MM.1S (cell line): ENCODE measurements around the gene SEC23B.

Experiments used
- DNase-seq: peaks from one replicate; pipeline ENCODE4 v3.0.0-alpha.2; 2015
- H2AFZ ChIP-seq: fragments of 300-600 bp; sonication (generic); 2 replicates; pipeline ENCODE4 v1.6.0; 2016; ENCODE audit warnings: antibody characterized with exemption, low read length
- H3F3A ChIP-seq: fragments of 300-600 bp; sonication (generic); 2 replicates; pipeline ENCODE4 v1.6.1; 2016; ENCODE audit warnings: mild to moderate bottlenecking, antibody characterized with exemption, low read length, moderate library complexity, mixed read lengths; ENCODE audit not compliant: insufficient read depth
- H3K27ac ChIP-seq: fragments of 300-600 bp; sonication (generic); 2 replicates; pipeline ENCODE4 v1.5.1; 2016; ENCODE audit warnings: mild to moderate bottlenecking, low read length
- H3K27me3 ChIP-seq: fragments of 300-600 bp; sonication (generic); replicated peaks from 2 replicates; pipeline ENCODE4 v1.6.0; 2016; ENCODE audit warnings: low read length; ENCODE audit not compliant: insufficient read depth
- H3K36me3 ChIP-seq: fragments of 300-600 bp; sonication (generic); replicated peaks from 2 replicates; pipeline ENCODE4 v1.6.1; 2016; ENCODE audit warnings: mild to moderate bottlenecking, low read length, mixed read lengths; ENCODE audit not compliant: insufficient read depth
- H3K4me1 ChIP-seq: fragments of 300-600 bp; sonication (generic); 2 replicates; pipeline ENCODE4 v1.6.1; 2016; ENCODE audit warnings: low read length, mixed read lengths
- H3K4me2 ChIP-seq: fragments of 300-600 bp; sonication (generic); 2 replicates; pipeline ENCODE4 v1.6.0; 2016; ENCODE audit warnings: low read depth, low read length
- H3K4me3 ChIP-seq: fragments of 300-600 bp; sonication (generic); 2 replicates; pipeline ENCODE4 v1.5.1; 2016; ENCODE audit warnings: low read length, mixed read lengths
- H3K79me2 ChIP-seq: fragments of 300-600 bp; sonication (generic); 2 replicates; pipeline ENCODE4 v1.6.1; 2016; ENCODE audit warnings: mixed run types, low read length, mixed read lengths
- H3K9ac ChIP-seq: fragments of 300-600 bp; sonication (generic); 2 replicates; pipeline ENCODE4 v1.6.1; 2016; ENCODE audit warnings: low read length, mixed read lengths
- H3K9me2 ChIP-seq: fragments of 300-600 bp; sonication (generic); replicated peaks from 2 replicates; pipeline ENCODE4 v1.6.1; 2016; ENCODE audit warnings: mild to moderate bottlenecking, low read length, mixed read lengths; ENCODE audit not compliant: insufficient read depth
- H3K9me3 ChIP-seq: fragments of 300-600 bp; sonication (generic); replicated peaks from 2 replicates; pipeline ENCODE4 v1.6.1; 2016; ENCODE audit warnings: mild to moderate bottlenecking, low read length, mixed read lengths; ENCODE audit not compliant: insufficient read depth
- H4K20me1 ChIP-seq: fragments of 300-600 bp; sonication (generic); 2 replicates; pipeline ENCODE4 v1.6.1; 2016; ENCODE audit warnings: mild to moderate bottlenecking, low read length, moderate library complexity, mixed read lengths; ENCODE audit not compliant: insufficient read depth
- EZH2 ChIP-seq: fragments of 300-600 bp; sonication (generic); optimal IDR thresholded peaks from 2 replicates; pipeline ENCODE3; 2017; ENCODE audit warnings: low read depth, mild to moderate bottlenecking, antibody characterized with exemption, low read length, mixed read lengths
- EZH2phosphoT487 ChIP-seq: fragments of 300-600 bp; sonication (generic); IDR thresholded peaks from 2 replicates; pipeline ENCODE4 v1.6.1; 2018; ENCODE audit warnings: antibody characterized with exemption, low read length
- TF ChIP-seq, protein P1 (sequence below): fragments of 300-600 bp; sonication (generic); IDR thresholded peaks from 2 replicates; pipeline ENCODE4 v1.5.1; 2016; ENCODE audit warnings: antibody characterized with exemption, low read length, mixed read lengths

The SEC23B gene

DNA sequence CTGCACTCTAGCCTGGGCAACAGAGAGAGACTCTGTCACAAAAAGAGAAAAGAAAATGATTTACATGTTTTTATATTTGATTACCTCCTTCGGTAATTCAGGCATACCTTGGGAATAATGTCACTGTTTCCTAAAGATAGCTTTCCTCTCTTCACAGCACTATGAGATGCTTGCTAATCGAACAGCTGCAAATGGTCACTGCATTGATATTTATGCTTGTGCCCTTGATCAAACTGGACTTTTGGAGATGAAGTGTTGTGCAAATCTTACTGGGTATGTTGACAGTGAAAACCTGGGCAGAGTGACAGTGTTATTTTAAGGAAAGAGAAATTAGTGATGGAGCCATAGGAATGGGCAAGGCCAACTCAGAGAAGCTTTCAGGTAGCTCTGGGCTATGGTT, 19.6 kb downstream of the SEC23B start:
- no peaks in the 10 kb centered on the region for H4K20me1 ChIP-seq
- no peaks in the 10 kb centered on the region for H3K9me3 ChIP-seq
- DNase-seq: no peak
- no peak overlapping the region for H2AFZ ChIP-seq
- no peaks in the 10 kb centered on the region for H3K79me2 ChIP-seq
- no peak overlapping the region for H3K4me2 ChIP-seq
- no peak overlapping the region for H3K27ac ChIP-seq
- no peak overlapping the region for H3K4me3 ChIP-seq
- TF ChIP-seq EZH2 (no peak), EZH2phosphoT487 (no peak)
- TF ChIP-seq, protein P1, sequence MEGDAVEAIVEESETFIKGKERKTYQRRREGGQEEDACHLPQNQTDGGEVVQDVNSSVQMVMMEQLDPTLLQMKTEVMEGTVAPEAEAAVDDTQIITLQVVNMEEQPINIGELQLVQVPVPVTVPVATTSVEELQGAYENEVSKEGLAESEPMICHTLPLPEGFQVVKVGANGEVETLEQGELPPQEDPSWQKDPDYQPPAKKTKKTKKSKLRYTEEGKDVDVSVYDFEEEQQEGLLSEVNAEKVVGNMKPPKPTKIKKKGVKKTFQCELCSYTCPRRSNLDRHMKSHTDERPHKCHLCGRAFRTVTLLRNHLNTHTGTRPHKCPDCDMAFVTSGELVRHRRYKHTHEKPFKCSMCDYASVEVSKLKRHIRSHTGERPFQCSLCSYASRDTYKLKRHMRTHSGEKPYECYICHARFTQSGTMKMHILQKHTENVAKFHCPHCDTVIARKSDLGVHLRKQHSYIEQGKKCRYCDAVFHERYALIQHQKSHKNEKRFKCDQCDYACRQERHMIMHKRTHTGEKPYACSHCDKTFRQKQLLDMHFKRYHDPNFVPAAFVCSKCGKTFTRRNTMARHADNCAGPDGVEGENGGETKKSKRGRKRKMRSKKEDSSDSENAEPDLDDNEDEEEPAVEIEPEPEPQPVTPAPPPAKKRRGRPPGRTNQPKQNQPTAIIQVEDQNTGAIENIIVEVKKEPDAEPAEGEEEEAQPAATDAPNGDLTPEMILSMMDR: no peak
- H3F3A ChIP-seq: no peaks in the 10 kb centered on the region
- no peaks in the 10 kb centered on the region for H3K9me2 ChIP-seq
- H3K9ac ChIP-seq: no peak overlapping the region
- no peaks in the 10 kb centered on the region for H3K4me1 ChIP-seq
- H3K36me3 ChIP-seq: peaks cover 39% of the 10 kb centered on the region
- no peaks in the 10 kb centered on the region for H3K27me3 ChIP-seq

DNA sequence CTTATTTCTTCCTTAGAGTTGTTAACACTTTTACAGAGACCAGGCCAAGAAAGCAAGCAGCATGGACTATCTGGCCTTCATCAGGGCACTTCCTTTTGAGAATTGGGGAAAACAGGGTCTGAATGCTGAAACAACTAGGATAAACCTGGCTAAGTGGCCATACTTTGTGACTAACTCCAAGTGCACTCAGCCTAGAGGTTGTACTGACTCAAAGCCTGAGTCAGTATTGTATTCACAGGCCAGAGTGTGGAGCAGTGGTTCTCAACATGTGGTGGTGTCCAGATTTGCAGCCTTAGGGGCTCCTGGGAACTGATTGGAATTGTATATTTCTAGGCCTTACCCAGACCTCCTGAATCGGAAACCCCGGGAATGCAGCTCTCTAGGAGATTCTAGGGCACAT, 20.1 kb downstream of the SEC23B start:
- Histone ChIP-seq H2AFZ (no peak overlapping the region), H3K4me2 (no peak overlapping the region), H3K9ac (no peak overlapping the region), H3K36me3 (peaks cover 41% of the 10 kb centered on the region), H3F3A (no peaks in the 10 kb centered on the region), H3K79me2 (no peaks in the 10 kb centered on the region), H3K27me3 (no peaks in the 10 kb centered on the region), H3K4me1 (no peaks in the 10 kb centered on the region), H4K20me1 (no peaks in the 10 kb centered on the region), H3K4me3 (no peak overlapping the region), H3K9me2 (no peaks in the 10 kb centered on the region), H3K27ac (no peak overlapping the region), H3K9me3 (no peaks in the 10 kb centered on the region)
- no peak for DNase-seq
- TF ChIP-seq EZH2phosphoT487 (no peak), EZH2 (no peak)
- TF ChIP-seq, protein P1: no peak

DNA sequence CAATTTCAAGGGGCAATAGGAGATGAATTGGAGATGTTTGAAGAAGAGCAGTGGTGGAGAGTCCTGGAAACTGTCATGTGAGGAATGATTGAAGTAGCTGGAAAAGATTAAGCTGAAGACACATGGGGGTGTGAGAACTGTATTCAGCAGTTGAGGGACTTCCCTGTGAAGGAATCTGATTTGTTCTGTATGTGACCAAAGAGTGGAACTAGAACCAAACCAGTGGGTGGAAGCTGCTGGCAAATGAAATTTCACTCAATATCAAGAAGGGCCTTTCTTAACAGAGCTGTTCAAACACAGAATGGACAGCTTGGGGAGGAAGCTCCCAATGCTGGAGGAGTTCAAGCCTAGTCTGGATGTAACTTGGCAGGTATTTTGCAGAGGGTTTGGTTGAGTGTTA, 21.3 kb downstream of the SEC23B start:
- H3K27ac ChIP-seq: no peak overlapping the region
- no peaks in the 10 kb centered on the region for H3K9me3 ChIP-seq
- no peaks in the 10 kb centered on the region for H3K79me2 ChIP-seq
- H3K4me2 ChIP-seq: no peak overlapping the region
- no peaks in the 10 kb centered on the region for H4K20me1 ChIP-seq
- H3K36me3 ChIP-seq: peaks cover 46% of the 10 kb centered on the region
- no peaks in the 10 kb centered on the region for H3K9me2 ChIP-seq
- DNase-seq: no peak
- H2AFZ ChIP-seq: no peak overlapping the region
- H3K27me3 ChIP-seq: no peaks in the 10 kb centered on the region
- no peak overlapping the region for H3K4me3 ChIP-seq
- no peak overlapping the region for H3K9ac ChIP-seq
- H3F3A ChIP-seq: no peaks in the 10 kb centered on the region
- H3K4me1 ChIP-seq: no peaks in the 10 kb centered on the region
- TF ChIP-seq EZH2: no peak
- TF ChIP-seq, protein P1: no peak
- no peak for TF ChIP-seq EZH2phosphoT487

DNA sequence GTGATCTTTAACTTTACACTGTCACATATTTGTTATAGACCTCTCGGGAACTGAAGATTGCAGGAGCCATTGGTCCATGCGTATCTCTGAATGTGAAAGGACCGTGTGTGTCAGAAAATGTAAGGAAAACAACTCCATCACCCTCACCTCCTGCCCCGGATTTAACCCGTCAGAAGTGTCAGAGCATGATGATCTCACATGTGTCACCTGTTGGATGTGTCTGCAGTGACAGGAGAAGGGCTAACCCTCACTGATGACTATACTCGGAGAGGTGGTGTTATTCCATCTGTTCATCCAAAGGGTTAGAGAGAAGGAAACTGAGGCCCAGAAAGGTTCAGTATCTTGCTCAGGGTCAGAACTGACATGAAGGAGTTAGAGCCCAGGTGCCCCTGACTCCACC, 24.9 kb downstream of the SEC23B start:
- H3K27me3 ChIP-seq: no peaks in the 10 kb centered on the region
- no peak overlapping the region for H3K4me3 ChIP-seq
- H3K9me2 ChIP-seq: no peaks in the 10 kb centered on the region
- no peak overlapping the region for H2AFZ ChIP-seq
- H3K9me3 ChIP-seq: no peaks in the 10 kb centered on the region
- no peak overlapping the region for H3K27ac ChIP-seq
- no peaks in the 10 kb centered on the region for H3K79me2 ChIP-seq
- H3F3A ChIP-seq: no peaks in the 10 kb centered on the region
- no peak overlapping the region for H3K4me2 ChIP-seq
- H3K9ac ChIP-seq: no peak overlapping the region
- no peaks in the 10 kb centered on the region for H4K20me1 ChIP-seq
- TF ChIP-seq, protein P1: no peak
- TF ChIP-seq EZH2: no peak
- no peak for TF ChIP-seq EZH2phosphoT487
- H3K36me3 ChIP-seq: peaks cover 30% of the 10 kb centered on the region
- no peak for DNase-seq
- H3K4me1 ChIP-seq: no peaks in the 10 kb centered on the region
